ENCODE results near the gene IFI44. TPM values are rescaled to one million over a fixed set of nuclear protein-coding genes. Genes with fewer than 3 reads are reported as not detected.

Gene IFI44
- polyA plus RNA-seq (2013, experiment 1 of 2; ENCODE audit: insufficient read length): 4.9 TPM
- polyA plus RNA-seq (2013, experiment 2 of 2; ENCODE audit: insufficient read length): 4.4 TPM

- peak; percentile 82 for DNase-seq
Measured at GRCh38 chr1:78649628-78650027, at the start of gene IFI44. Gene IFI44, plus strand, starts transcription at chr1:78649831. Its CDS starts 365 bp downstream, at chr1:78650196.

- DNase-seq: no peak
Measured at GRCh38 chr1:78601068-78601467, 48.6 kb upstream of the IFI44 start.

- DNase-seq: peak; percentile 82
Measured at GRCh38 chr1:78603206-78603605, 46.4 kb upstream of the IFI44 start.

- no peak for DNase-seq
Measured at GRCh38 chr1:78604643-78605042, 45.0 kb upstream of the IFI44 start.

GRCh38 chr1:78606274-78606673, 43.4 kb upstream of the IFI44 start:
- DNase-seq: no peak

GRCh38 chr1:78607334-78607927, 42.2 kb upstream of the IFI44 start:
- peak; percentile 50 for DNase-seq

GRCh38 chr1:78607944-78608343, 41.7 kb upstream of the IFI44 start:
- DNase-seq: no peak

- DNase-seq: peak; percentile 87
Measured at GRCh38 chr1:78617615-78618026, 32.0 kb upstream of the IFI44 start.

GRCh38 chr1:78619032-78619431, 30.6 kb upstream of the IFI44 start:
- DNase-seq: no peak

GRCh38 chr1:78619446-78619802, 30.2 kb upstream of the IFI44 start:
- DNase-seq: no peak

GRCh38 chr1:78619803-78620579, 29.6 kb upstream of the IFI44 start, which contains the start of gene IFI44L:
Gene IFI44L, plus strand, starts transcription at chr1:78620448. Its CDS starts 7,468 bp downstream, at chr1:78627916.
- peak; percentile 46 for DNase-seq

- no peak for DNase-seq
Measured at GRCh38 chr1:78620666-78621065, 29.0 kb upstream of the IFI44 start.

GRCh38 chr1:78622548-78622947, 27.1 kb upstream of the IFI44 start:
- DNase-seq: no peak

GRCh38 chr1:78624035-78624434, 25.6 kb upstream of the IFI44 start:
- no peak for DNase-seq

- no peak for DNase-seq
Measured at GRCh38 chr1:78627321-78627720, 22.3 kb upstream of the IFI44 start.

- no peak for DNase-seq
Measured at GRCh38 chr1:78630600-78630999, 19.0 kb upstream of the IFI44 start.

GRCh38 chr1:78633209-78633608, 16.4 kb upstream of the IFI44 start:
- DNase-seq: no peak

- DNase-seq: no peak
Measured at GRCh38 chr1:78640462-78640861, 9.2 kb upstream of the IFI44 start.

GRCh38 chr1:78641558-78641957, 8.1 kb upstream of the IFI44 start:
- DNase-seq: no peak

- no peak for DNase-seq
Measured at GRCh38 chr1:78645723-78646122, 3.9 kb upstream of the IFI44 start.

- DNase-seq: no peak
Measured at GRCh38 chr1:78647238-78647637, 2.4 kb upstream of the IFI44 start.

GRCh38 chr1:78650114-78650660, 556 bp downstream of the IFI44 start:
- DNase-seq: peak; percentile 3

GRCh38 chr1:78651241-78651640, 1.6 kb downstream of the IFI44 start:
- DNase-seq: peak; percentile 47
